Measurements from ENCODE around the gene MACO1.
"Not testable (repeated sequence)": the region's sequence is repeated elsewhere in the genome, so short reads cannot be mapped to it uniquely, and the experiment has no call there.

DNA sequence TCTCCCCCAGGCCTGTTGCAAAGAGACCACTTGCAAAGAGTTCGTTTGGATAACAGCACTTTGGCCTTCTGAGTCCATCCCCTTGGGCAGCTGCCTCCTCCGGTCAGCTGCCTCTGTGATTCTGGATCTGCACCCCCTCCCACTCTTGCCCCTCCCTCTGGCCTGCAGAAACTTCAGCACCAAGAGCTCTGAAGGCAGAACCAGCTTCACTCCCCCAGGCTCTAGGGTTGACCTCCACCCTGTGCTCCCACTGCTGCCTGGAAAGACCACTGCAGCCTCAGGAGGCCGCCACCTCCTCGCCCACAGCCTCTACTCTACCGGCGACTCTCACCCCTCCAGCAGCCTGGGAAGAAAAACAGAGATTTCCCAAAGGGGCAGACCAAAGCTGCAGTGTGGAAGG is 16.5 kb upstream of the MACO1 start:
- not testable (repeated sequence) for TF ChIP-seq STAG1 (CRISPR knock-in tag; IDR thresholded peaks at IDR 0.05; ENCODE audit: borderline replicate concordance); IRF2 (CRISPR knock-in tag; IDR thresholded peaks at IDR 0.05)
- TF ChIP-seq, protein P1, sequence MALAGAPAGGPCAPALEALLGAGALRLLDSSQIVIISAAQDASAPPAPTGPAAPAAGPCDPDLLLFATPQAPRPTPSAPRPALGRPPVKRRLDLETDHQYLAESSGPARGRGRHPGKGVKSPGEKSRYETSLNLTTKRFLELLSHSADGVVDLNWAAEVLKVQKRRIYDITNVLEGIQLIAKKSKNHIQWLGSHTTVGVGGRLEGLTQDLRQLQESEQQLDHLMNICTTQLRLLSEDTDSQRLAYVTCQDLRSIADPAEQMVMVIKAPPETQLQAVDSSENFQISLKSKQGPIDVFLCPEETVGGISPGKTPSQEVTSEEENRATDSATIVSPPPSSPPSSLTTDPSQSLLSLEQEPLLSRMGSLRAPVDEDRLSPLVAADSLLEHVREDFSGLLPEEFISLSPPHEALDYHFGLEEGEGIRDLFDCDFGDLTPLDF (CRISPR knock-in tag; IDR thresholded peaks at IDR 0.05): not testable (repeated sequence)

Data from K562 (cell line).